A549 (cell line): ENCODE data around the gene OMP. TPM values are rescaled to one million over a fixed set of nuclear protein-coding genes. Genes with fewer than 3 reads are reported as not detected.

ENCODE experiments used
- ATAC-seq, 2 experiments: fragments of 200-7000 bp in 1 of 2; fragments of >200 bp in 1 of 2; cut with Nextera tagmentation in 1 of 2; cut with Tn5 transposase in 1 of 2; 3 replicates each; pipeline versions ENCODE4 v1.8.0 to v1.9.1; 2018 to 2020; ENCODE audit warnings: mild to moderate bottlenecking in 1 of 2, moderate library complexity in 1 of 2
- CTCF ChIA-PET: fragments of 300-600 bp; sonication (Branson Sonifier 250); formaldehyde crosslinking; extraction: SDS; loops from one replicate; lab custom pipeline; 2021; ENCODE audit warnings: antibody characterized with exemption, inconsistent platforms; lab: Yijun Ruan, JAX
- POLR2A ChIA-PET: fragments of 350-600 bp; formaldehyde crosslinking; extraction: SDS; loops from one replicate; lab custom pipeline; 2021; ENCODE audit warnings: antibody characterized with exemption, inconsistent platforms; lab: Yijun Ruan, JAX
- DNase-seq, 2 experiments: peaks; one replicate each; pipeline versions ENCODE4 v3.0.0 to v3.0.0-alpha.2; 2011 to 2016; ENCODE audit warnings: low read depth in 1 of 2, low spot score in 1 of 2
- FAIRE-seq: peaks from 2 replicates; lab custom pipeline; 2011; peaks lifted over from hg19 to GRCh38; lab: Jason Lieb, UNC
- H3K27ac ChIP-seq, 2 experiments: fragments of >200 bp; sonication (Bioruptor Twin); formaldehyde crosslinking; 3 replicates each; pipeline ENCODE4 v1.5.1; 2016 to 2017
- H3K4me1 ChIP-seq: fragments of >200 bp; sonication (Bioruptor Twin); formaldehyde crosslinking; 3 replicates; pipeline ENCODE4 v1.6.1; 2016
- H3K4me2 ChIP-seq: fragments of >200 bp; sonication (Bioruptor Twin); formaldehyde crosslinking; 3 replicates; pipeline ENCODE4 v1.6.1; 2016
- H3K4me3 ChIP-seq: fragments of >200 bp; sonication (Bioruptor Twin); formaldehyde crosslinking; 3 replicates; pipeline ENCODE4 v1.5.1; 2016
- H3K9me3 ChIP-seq: fragments of >200 bp; sonication (Bioruptor Twin); formaldehyde crosslinking; 3 replicates; pipeline ENCODE4 v1.6.1; 2016
- BHLHE40 ChIP-seq: IDR thresholded peaks from 2 replicates; pipeline ENCODE4 v1.6.1; 2012; ENCODE audit warnings: low read depth, low read length, inconsistent platforms
- CBX8 ChIP-seq: fragments of 200-600 bp; sonication (generic); IDR thresholded peaks from 2 replicates; pipeline ENCODE4 v1.6.1; 2016
- EHF ChIP-seq: fragments of 250-450 bp; sonication (Bioruptor Pico); IDR thresholded peaks from 2 replicates; pipeline ENCODE4 v1.5.0; 2020; ENCODE audit warnings: mild to moderate bottlenecking
- EP300 ChIP-seq, 2 experiments: fragments of >200 bp; sonication (Bioruptor Twin); formaldehyde crosslinking; IDR thresholded peaks; 2 replicates in 1 of 2; 3 replicates in 1 of 2; pipeline ENCODE4 v1.6.1; 2016 to 2017
- GATA3 ChIP-seq: IDR thresholded peaks from 2 replicates; pipeline ENCODE4 v1.6.1; 2012; ENCODE audit warnings: borderline replicate concordance
- HEYL ChIP-seq: fragments of 250-450 bp; sonication (Bioruptor Pico); IDR thresholded peaks from 2 replicates; pipeline ENCODE4 v1.8.0; 2021; ENCODE audit warnings: mild to moderate bottlenecking, moderate library complexity
- HOXB13 ChIP-seq: fragments of 250-450 bp; sonication (Bioruptor Pico); IDR thresholded peaks from 2 replicates; pipeline ENCODE4 v1.5.0; 2020; ENCODE audit warnings: low read depth, mild to moderate bottlenecking, moderate library complexity
- HOXB5 ChIP-seq: fragments of 250-450 bp; sonication (Bioruptor Pico); IDR thresholded peaks from 2 replicates; pipeline ENCODE4 v1.5.0; 2020; ENCODE audit warnings: mild to moderate bottlenecking, moderate library complexity
- MAFK ChIP-seq: fragments of 450-650 bp; IDR thresholded peaks from 2 replicates; pipeline ENCODE4 v1.6.1; 2014; ENCODE audit not compliant: partially characterized antibody
- MAX ChIP-seq: IDR thresholded peaks from 2 replicates; pipeline ENCODE4 v1.6.1; 2012
- MAZ ChIP-seq: fragments of 150-350 bp; IDR thresholded peaks from 2 replicates; pipeline ENCODE4 v1.6.1; 2014; ENCODE audit warnings: antibody characterized with exemption, low read depth, low read length, borderline replicate concordance
- MYC ChIP-seq: IDR thresholded peaks from 2 replicates; pipeline ENCODE4 v1.6.1; 2012; ENCODE audit warnings: mild to moderate bottlenecking, inconsistent platforms, low read length, improper control_type of control experiment, borderline replicate concordance
- POLR2A ChIP-seq: IDR thresholded peaks from 2 replicates; pipeline ENCODE4 v1.6.1; 2012; ENCODE audit warnings: mild to moderate bottlenecking, low read length
- RARB ChIP-seq: fragments of 250-450 bp; sonication (Bioruptor Pico); IDR thresholded peaks from 2 replicates; pipeline ENCODE4 v1.8.0; 2021; ENCODE audit warnings: mild to moderate bottlenecking, moderate library complexity
- REST ChIP-seq: fragments of 200-600 bp; sonication (generic); IDR thresholded peaks from 2 replicates; pipeline ENCODE4 v1.6.1; 2016; ENCODE audit warnings: antibody characterized with exemption, mild to moderate bottlenecking, moderate library complexity
- RFX5 ChIP-seq: fragments of 450-650 bp; IDR thresholded peaks from 2 replicates; pipeline ENCODE4 v1.7.1; 2014; ENCODE audit warnings: antibody characterized with exemption, mild to moderate bottlenecking, moderate library complexity
- WGBS: methylation state at CpG from one replicate; pipeline ENCODE4 v1.1.6; 2017; ENCODE audit errors: missing lambda C conversion rate; 5-methylcytosine and 5-hydroxymethylcytosine counted together
- polyA plus RNA-seq, 4 experiments: library from polyadenylated mRNA; depleted of rRNA in 3 of 4; stranded (reverse); fragments of >200 nt; fragmentation: RNase III in 1 of 4; extraction: RNeasy Plus Mini Kit Qiagen cat#74134 plus additional on column Dnase treatment in 1 of 4; gene quantifications; 2 replicates in 3 of 4; 3 replicates in 1 of 4; pipeline ENCODE4 v1.2.3, GENCODE V29; 2011 to 2017

OMP gene
- polyA plus RNA-seq, 2 of the 4 experiments (the other 2 are of a cell fraction), result not detected

GRCh38 chr11:77136784-77137420, 34.3 kb downstream of the OMP start:
- H3K27ac ChIP-seq, result no peak overlapping the region
- no peaks in the 10 kb centered on the region for H3K9me3 ChIP-seq
- 52% methylated on average over 12 of the region's 12 CpGs for WGBS
- ATAC-seq, result no peak
- H3K4me2 ChIP-seq, result no peak overlapping the region
- DNase-seq, result no peak
- no peaks in the 10 kb centered on the region for H3K4me1 ChIP-seq
- no peak overlapping the region for H3K4me3 ChIP-seq
- FAIRE-seq, result no peak
- no peak for TF ChIP-seq MAZ
- no peak for TF ChIP-seq HOXB5 (CRISPR knock-in tag)
- peak; percentile 25; the same call in 1 of the 2 replicates for TF ChIP-seq REST
- no peak for TF ChIP-seq MYC
- TF ChIP-seq POLR2A, result no peak
- POLR2A ChIA-PET, result no interaction called here
- CTCF ChIA-PET, result interaction anchor here (0.8 to 2.8 kb wide), 7 partner anchors 9 to 412 kb away, joined by 3 to 32 read pairs (median 3); partner anchors contain the start of gene MYO7A

- Histone ChIP-seq H3K4me1 (no peaks in the 10 kb centered on the region), H3K4me3 (no peak overlapping the region), H3K27ac (no peak overlapping the region), H3K4me2 (no peak overlapping the region), H3K9me3 (no peaks in the 10 kb centered on the region)
- TF ChIP-seq HOXB13 (CRISPR knock-in tag) (no peak), EHF (no peak), CBX8 (no peak), MAFK (no peak), MAX (no peak), REST (no peak), BHLHE40 (no peak), HEYL (no peak), RARB (CRISPR knock-in tag) (no peak), GATA3 (no peak), MAZ (no peak), POLR2A (no peak), EP300 (IDR thresholded peaks at IDR 0.05) (no peak), RFX5 (no peak)
- ATAC-seq (no peak), DNase-seq (no peak), FAIRE-seq (no peak)
- ChIA-PET CTCF (interaction anchor here (1.4 to 2.8 kb wide), 3 partner anchors 10 to 412 kb away, joined by 3 to 32 read pairs (median 3); partner anchors contain the start of gene MYO7A), POLR2A (no interaction called here)
- WGBS, result 65% methylated on average over 11 of the region's 11 CpGs
Measured at GRCh38 chr11:77137421-77137820, 34.8 kb downstream of the OMP start.
